ENCODE measurements around the gene RMP24.
"Not testable (repeated sequence)": the region's sequence is repeated elsewhere in the genome, so short reads cannot be mapped to it uniquely, and the experiment has no call there.

RMP24 gene

GRCh38 chr18:35972197-35973000 is at the start of gene RMP24:
Gene RMP24, plus strand, starts transcription at chr18:35972679.
- peak; percentile 92 for DNase-seq

DNA sequence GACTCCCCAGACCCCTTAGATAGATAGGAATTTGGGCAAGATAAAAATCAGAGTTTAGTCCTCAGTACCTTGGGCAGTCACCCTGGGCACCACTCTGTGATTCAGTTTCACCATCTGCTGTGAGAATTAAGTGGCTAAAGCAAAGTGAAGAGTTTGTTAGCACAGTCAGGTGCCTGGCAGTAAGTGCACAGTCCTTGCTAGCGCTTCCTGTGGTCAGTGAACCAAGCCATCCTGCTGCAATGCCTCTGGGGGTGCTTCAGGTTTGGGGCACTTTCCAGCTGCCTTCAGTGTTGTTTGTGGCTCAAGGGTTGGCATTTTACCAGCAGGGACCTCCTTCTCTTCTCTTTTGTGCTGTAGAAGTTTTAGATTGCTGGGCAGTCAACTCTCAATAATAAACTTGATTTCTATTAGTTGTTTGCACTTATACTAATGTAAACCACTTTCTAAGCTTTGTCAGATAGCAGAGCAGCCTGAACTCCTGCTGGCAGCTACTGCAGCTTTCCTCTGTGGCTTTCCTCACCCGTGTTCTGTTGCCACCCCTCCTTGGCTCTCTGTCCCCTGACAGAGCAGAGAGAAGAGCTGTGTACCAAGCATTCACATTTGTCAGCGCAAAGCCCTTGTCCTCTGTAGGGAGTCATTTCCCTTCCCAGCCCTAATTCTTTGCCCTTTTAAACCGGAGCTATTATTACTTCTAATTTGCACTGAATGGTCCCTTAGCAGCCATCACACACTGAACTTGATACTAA is 48.4 kb upstream of the RMP24 start:
- no peak for DNase-seq

- DNase-seq, result no peak
Observed at GRCh38 chr18:35926884-35927283, 45.6 kb upstream of the RMP24 start.

DNA sequence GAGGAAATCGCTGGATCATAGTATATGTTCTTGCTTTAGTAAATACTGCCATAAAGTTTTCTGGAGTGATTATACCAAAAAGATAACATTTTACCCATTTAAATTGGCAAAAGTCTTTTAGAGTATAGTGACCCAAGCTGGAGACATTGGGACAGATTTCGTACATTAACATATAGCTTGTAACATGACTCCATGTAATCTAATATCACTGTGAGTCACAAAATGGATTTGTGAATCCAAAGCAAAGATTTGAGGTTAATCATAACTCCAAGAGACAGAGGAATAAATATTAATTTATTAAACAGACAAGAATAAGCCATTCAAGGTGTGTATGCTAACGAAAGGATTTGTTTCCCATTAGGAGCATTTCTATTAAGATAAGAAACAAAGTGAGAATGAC is 45.0 kb upstream of the RMP24 start:
- no peak for DNase-seq

GRCh38 chr18:35933982-35934381 is 38.5 kb upstream of the RMP24 start:
- no peak for DNase-seq

GRCh38 chr18:35934891-35935290 is 37.6 kb upstream of the RMP24 start:
- DNase-seq, result no peak

DNA sequence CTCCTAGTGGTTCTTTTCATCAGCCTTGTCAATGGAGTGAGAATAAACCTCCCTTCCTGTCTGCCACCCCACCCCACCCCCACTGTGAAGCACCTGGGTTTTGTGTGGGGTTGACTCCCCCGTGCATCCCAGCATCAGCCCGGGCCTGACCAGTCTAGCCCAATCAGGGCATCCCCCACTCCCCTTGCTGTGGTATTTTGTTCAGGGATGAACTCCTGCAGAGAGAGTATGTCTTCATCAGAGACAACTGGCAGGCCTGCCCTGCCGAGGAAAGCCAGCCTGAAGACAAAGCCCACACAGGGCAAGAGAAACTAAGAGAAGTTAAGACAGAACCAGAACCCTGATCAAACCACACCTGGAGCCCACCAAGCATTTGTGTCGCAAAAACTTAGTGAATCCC is 36.7 kb upstream of the RMP24 start:
- DNase-seq, result no peak

DNA sequence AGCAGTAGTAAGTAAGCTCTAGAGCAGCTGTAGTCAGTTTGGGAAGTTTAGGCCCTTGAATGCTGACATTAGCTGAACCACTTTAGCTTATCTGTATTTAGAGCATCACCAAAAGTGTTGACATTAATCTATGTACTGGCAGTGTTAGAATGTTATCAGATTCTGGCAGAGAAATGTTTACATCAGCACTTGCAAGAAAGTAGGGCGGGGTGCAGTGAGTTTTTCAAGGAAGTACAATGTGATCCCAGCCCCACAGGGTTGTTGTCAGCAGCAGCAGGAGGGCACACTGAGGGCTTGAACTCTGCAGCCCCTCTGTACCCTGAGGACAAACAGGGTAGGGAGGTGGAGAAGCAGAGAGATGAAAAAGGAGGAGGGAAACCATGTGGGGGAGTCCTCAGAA is 35.5 kb upstream of the RMP24 start:
- DNase-seq, result no peak

GRCh38 chr18:35938158-35938557 is 34.3 kb upstream of the RMP24 start:
- no peak for DNase-seq

DNA sequence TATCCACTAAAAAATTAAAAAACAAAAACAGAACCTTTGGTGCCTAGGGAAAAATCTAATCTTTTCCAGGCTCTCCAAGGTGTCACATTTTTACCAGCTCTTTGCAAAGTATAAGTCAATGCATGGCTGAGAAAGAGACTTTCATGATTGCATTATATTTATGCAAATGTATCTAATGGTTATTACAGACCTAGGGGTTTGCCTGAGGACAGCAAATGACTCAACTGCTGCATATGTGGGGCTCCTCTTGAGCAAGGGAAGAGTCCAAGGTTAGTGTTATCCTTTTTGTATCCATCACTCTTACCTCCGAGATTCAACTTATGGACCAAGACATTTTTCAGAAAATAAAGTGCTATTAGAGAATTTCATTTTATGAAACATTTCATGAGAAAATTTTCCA is 33.9 kb upstream of the RMP24 start:
- no peak for DNase-seq

DNA sequence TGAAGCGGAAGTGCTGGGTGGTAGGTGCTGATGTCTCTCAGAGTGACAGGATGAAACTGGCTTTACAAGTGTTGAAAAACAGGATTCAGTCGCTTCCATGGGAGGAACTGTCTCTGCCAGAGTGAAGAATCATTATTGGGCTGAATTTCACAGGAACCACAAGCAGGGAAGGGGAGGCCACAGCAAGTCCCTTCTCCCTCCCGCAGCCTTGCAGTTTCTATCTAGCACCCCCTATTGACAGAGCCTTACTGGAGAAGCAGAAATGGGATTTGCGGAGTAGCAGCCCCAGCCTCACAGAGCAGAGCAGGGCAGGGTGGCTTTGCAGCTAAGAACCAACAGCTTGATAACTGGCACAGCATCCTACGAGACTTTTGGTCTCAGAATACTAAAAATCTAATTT is 33.3 kb upstream of the RMP24 start:
- DNase-seq, result no peak

- DNase-seq, result no peak
Observed at GRCh38 chr18:35941299-35941698, 31.2 kb upstream of the RMP24 start.

GRCh38 chr18:35942133-35942532 is 30.3 kb upstream of the RMP24 start:
- DNase-seq, result no peak

GRCh38 chr18:35942661-35943060 is 29.8 kb upstream of the RMP24 start:
- DNase-seq, result no peak

- no peak for DNase-seq
Observed at GRCh38 chr18:35948080-35948479, 24.4 kb upstream of the RMP24 start.

GRCh38 chr18:35949090-35949489 is 23.4 kb upstream of the RMP24 start:
- no peak for DNase-seq

DNA sequence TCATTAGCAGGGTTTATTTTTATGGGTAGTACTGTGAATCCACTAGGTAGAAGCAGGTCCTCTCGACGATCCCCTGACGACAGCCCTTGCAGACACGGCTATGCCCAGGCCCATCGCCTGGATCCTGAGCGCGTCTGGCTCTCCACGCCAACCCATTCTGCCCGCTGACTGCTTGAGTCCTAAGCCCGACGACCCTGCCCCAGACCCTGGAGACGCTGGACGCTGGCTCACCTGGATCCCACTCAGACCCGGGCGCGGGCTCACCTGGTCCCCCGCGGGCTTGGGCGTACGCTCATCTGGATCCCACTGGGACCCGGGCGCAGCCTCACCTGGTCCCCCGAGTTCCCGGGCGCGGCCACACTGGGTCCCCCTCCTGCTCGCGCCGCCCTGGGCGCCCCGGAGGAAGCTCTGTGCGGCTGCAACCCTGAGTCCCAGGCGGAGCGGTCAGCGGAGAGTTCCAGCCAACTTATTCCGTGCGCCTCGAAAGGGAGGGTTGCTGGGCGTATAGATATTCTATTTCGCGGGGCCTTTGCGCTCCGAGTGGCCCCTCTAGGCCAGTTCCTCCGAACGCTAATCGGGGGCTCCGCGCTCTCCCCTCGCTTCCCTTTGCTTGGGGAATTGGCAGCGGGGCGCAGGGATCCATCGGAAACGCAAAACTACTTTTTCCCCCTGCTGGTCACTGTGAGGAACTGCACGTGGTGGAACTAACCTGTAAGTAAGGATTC is 22.4 kb upstream of the RMP24 start:
- DNase-seq, result peak; percentile 47

- DNase-seq, result no peak
Observed at GRCh38 chr18:35950628-35950982, 21.9 kb upstream of the RMP24 start.

DNA sequence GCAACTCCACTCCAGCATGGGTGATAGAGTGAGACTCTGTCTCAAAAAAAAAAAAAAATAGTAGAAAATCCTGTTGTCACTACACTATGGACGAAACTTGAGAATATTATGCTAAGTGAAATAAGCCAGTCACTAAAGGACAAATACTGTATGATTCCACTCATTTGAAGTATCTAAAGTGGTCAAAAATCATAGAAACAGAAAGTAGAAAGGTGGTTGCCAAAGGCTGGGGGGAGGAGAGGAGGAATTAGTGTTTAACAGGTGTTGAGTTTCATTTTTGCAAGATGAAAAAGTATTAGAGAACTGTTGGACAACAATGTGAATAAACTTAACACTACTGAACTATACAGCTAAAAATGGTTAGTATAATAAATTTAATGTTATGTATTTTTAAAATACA is 18.8 kb upstream of the RMP24 start:
- no peak for DNase-seq

GRCh38 chr18:35956226-35956625 is 16.3 kb upstream of the RMP24 start:
- no peak for DNase-seq

- DNase-seq, result no peak
Observed at GRCh38 chr18:35962320-35962719, 10.2 kb upstream of the RMP24 start.

- DNase-seq, result no peak
Observed at GRCh38 chr18:35964319-35964718, 8.2 kb upstream of the RMP24 start.

- not testable (repeated sequence) for DNase-seq
Observed at GRCh38 chr18:35967866-35968265, 4.6 kb upstream of the RMP24 start.
